ENCODE measurements around the gene DHRS1. TPM values are rescaled to one million over a fixed set of nuclear protein-coding genes. Genes with fewer than 3 reads are reported as not detected.

The DHRS1 gene
- total RNA-seq, 4 donors from 2014 or later: 49.0 to 101 (median 82.1) TPM

DNA sequence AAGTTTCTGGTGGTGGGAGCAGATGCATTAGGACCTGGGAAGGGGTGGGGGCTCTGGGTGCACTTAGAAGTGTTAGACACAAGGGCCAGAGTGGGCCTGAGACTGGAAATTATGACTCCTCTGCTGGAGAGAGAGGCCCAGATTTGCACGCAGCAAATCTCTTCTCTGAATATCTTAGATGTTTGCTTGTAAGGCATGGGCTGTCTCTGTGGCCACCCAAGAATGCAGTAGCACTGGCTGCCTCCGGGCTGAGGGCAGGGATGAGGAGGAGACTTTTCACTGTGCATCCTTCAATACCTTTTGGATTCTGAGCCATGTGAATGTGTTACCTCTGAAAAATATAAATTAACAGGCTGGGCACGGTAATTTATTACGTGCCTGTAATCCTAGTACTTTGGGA lies 14.2 kb downstream of the DHRS1 start:
- Histone ChIP-seq H3K27ac (no peak overlapping the region), H3K36me3 (peaks cover 12% of the 10 kb centered on the region), H3K4me3 (no peak overlapping the region), H3K9me3 (no peaks in the 10 kb centered on the region), H3K27me3 (no peaks in the 10 kb centered on the region), H3K4me1 (peaks cover 16% of the 10 kb centered on the region)
- DNase-seq (ENCODE audit: low spot score in 2 of 2): no peak
- WGBS: 53% methylated on average over 4 of the region's 4 CpGs
- TF ChIP-seq, protein P1, sequence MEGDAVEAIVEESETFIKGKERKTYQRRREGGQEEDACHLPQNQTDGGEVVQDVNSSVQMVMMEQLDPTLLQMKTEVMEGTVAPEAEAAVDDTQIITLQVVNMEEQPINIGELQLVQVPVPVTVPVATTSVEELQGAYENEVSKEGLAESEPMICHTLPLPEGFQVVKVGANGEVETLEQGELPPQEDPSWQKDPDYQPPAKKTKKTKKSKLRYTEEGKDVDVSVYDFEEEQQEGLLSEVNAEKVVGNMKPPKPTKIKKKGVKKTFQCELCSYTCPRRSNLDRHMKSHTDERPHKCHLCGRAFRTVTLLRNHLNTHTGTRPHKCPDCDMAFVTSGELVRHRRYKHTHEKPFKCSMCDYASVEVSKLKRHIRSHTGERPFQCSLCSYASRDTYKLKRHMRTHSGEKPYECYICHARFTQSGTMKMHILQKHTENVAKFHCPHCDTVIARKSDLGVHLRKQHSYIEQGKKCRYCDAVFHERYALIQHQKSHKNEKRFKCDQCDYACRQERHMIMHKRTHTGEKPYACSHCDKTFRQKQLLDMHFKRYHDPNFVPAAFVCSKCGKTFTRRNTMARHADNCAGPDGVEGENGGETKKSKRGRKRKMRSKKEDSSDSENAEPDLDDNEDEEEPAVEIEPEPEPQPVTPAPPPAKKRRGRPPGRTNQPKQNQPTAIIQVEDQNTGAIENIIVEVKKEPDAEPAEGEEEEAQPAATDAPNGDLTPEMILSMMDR (IDR thresholded peaks at IDR 0.05): no peak
- TF ChIP-seq EP300 (IDR thresholded peaks at IDR 0.05) (no peak), POLR2A (IDR thresholded peaks at IDR 0.05) (no peak), POLR2AphosphoS5 (IDR thresholded peaks at IDR 0.05) (no peak)

DNA sequence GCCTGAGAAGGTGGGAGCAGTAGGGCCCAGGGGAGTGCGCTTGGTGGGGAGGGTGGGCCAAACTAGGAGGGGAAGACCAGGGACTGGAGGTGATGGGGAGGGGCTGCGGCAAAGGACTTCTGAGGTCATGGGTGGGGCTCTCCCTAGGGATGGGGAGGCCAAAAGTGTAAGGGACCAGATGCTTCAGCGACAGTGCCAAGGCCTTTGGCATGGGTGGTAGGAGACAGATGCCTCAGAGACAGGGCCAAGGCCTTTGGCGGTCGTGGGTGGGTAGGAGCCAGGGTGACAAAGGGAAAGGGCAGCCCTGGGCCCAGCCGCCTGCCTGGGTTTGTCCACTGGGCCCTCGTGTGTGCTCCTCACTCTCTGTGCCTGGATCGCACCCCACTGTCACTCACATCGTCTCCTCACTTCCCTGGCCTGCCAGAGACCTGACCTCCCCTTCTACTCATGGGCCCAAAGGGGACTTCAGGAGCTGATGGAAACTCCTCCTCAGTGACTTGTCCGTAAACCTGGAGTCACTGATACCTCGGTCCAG lies 15.0 kb downstream of the DHRS1 start:
- no peak overlapping the region for H3K4me3 ChIP-seq
- no peaks in the 10 kb centered on the region for H3K27me3 ChIP-seq
- H3K9me3 ChIP-seq: no peaks in the 10 kb centered on the region
- H3K27ac ChIP-seq: no peak overlapping the region
- H3K36me3 ChIP-seq: peaks cover 4% of the 10 kb centered on the region
- H3K4me1 ChIP-seq: peaks cover 24% of the 10 kb centered on the region
- no peak for DNase-seq (ENCODE audit: low spot score in 2 of 2)
- TF ChIP-seq EP300 (IDR thresholded peaks at IDR 0.05): no peak
- no peak for TF ChIP-seq POLR2A (IDR thresholded peaks at IDR 0.05)
- no peak for TF ChIP-seq POLR2AphosphoS5 (IDR thresholded peaks at IDR 0.05)
- TF ChIP-seq, protein P1 (IDR thresholded peaks at IDR 0.05): no peak
- 67% methylated on average over 9 of the region's 11 CpGs for WGBS

DNA sequence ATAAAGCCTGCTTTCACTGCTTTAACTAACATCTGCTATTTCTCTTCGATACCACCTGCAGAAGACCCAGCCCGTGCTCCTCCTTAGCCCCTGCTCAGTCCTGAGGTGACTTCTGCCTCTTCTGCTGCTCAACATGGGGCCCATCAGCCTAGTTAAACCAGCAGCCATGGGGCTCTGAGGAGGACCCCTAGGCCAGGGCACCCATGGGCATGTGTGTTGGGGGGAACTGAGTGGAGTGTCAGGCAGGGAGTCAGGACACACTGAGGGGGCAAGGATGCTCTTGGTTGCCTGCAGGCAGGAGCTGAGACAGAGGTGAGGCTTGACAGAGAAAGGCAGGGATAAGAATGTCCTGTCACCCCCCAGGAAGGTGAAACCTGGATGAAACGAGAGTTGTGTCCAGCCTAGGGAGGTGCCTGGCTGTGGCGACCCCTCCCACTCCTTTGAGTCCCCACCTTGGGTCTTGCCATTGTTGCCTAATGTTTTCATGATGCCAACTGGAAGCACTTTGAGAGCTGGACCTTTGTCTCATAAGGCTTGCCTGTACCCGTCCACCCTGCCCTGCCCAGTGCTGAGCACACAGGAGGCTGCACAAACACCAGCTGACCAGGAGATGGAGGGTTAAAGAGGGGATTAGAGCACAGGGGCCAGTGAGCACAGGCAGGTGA lies 15.7 kb downstream of the DHRS1 start:
- peaks cover 30% of the 10 kb centered on the region for H3K4me1 ChIP-seq
- no peaks in the 10 kb centered on the region for H3K36me3 ChIP-seq
- 89% methylated on average over 5 of the region's 5 CpGs for whole genome bisulfite sequencing
- DNase-seq (ENCODE audit: low spot score in 2 of 2): no peak
- H3K4me3 ChIP-seq: no peak overlapping the region
- H3K9me3 ChIP-seq: no peaks in the 10 kb centered on the region
- H3K27me3 ChIP-seq: no peaks in the 10 kb centered on the region
- TF ChIP-seq EP300 (IDR thresholded peaks at IDR 0.05) (no peak), POLR2AphosphoS5 (IDR thresholded peaks at IDR 0.05) (no peak), POLR2A (IDR thresholded peaks at IDR 0.05) (no peak)
- TF ChIP-seq, protein P1 (IDR thresholded peaks at IDR 0.05): no peak
- no peak overlapping the region for H3K27ac ChIP-seq

DNA sequence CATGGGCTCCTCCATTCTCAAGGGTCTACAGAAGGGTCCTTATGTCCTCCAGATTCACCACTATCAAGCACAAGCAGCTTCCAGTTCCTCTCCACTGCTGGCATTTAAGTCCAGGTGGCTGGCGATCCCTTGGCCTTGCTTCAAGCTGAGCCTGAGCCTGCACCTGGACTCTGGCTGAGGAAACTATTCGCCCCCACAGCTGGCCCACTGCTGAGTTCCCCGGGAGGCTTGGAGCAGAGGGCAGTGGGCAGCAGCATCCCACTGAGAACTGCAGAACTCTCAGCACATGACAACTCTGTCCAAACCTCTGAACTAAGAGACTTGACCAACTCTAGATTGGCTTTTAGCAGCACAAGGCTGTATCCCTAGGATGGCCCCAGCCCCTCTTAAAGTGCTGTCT lies 16.8 kb downstream of the DHRS1 start:
- Histone ChIP-seq H3K4me1 (peaks cover 42% of the 10 kb centered on the region), H3K36me3 (no peaks in the 10 kb centered on the region), H3K27ac (no peak overlapping the region), H3K27me3 (no peaks in the 10 kb centered on the region), H3K4me3 (no peak overlapping the region), H3K9me3 (no peaks in the 10 kb centered on the region)
- WGBS: 75% methylated on average over 2 of the region's 3 CpGs
- DNase-seq (ENCODE audit: low spot score in 2 of 2): no peak
- TF ChIP-seq, protein P1 (IDR thresholded peaks at IDR 0.05): no peak
- TF ChIP-seq POLR2A (IDR thresholded peaks at IDR 0.05): no peak
- TF ChIP-seq EP300 (IDR thresholded peaks at IDR 0.05): no peak
- TF ChIP-seq POLR2AphosphoS5 (IDR thresholded peaks at IDR 0.05): no peak

DNA sequence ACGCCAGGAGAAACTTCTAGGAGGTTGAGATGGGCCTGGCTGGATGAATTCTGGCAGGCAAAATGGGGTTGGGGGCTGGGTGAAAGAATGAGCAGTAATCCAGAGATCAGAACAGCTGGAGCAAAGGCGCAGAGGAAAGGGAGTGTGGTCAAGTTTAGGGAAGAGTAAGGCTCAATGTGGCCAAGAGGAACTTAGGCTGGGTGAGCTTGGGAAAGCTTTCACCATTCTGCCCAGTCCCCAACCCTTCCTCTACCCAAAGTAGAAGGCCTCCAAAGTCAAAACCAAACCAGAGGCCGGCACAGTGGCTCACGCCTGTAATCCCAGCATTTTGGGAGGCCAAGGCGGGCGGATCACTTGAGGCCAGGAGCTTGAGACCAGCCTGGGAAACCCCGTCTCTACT lies 17.9 kb downstream of the DHRS1 start:
- no peak overlapping the region for H3K27ac ChIP-seq
- H3K27me3 ChIP-seq: no peaks in the 10 kb centered on the region
- no peak overlapping the region for H3K4me3 ChIP-seq
- H3K4me1 ChIP-seq: peaks cover 53% of the 10 kb centered on the region
- TF ChIP-seq, protein P1 (IDR thresholded peaks at IDR 0.05): no peak
- no peak for TF ChIP-seq POLR2AphosphoS5 (IDR thresholded peaks at IDR 0.05)
- 90% methylated on average over 7 of the region's 7 CpGs for WGBS
- no peaks in the 10 kb centered on the region for H3K36me3 ChIP-seq
- no peak for DNase-seq (ENCODE audit: low spot score in 2 of 2)
- H3K9me3 ChIP-seq: no peaks in the 10 kb centered on the region

Data from suprapubic skin (tissue), 4 donors.